GM12878 (cell line): ENCODE results near the gene IFT172.

Experiments
- BCLAF1 ChIP-seq: fragments of 450-650 bp; IDR thresholded peaks from 2 replicates; pipeline ENCODE4 v1.6.1; 2017; ENCODE audit warnings: antibody characterized with exemption, mild to moderate bottlenecking, moderate library complexity
- CHD2 ChIP-seq: IDR thresholded peaks from 2 replicates; pipeline ENCODE4 v1.6.1; 2011; ENCODE audit warnings: low read depth, low read length, improper control_type of control experiment, borderline replicate concordance
- CREB1 ChIP-seq: IDR thresholded peaks from 2 replicates; pipeline ENCODE4 v1.6.1; 2012; ENCODE audit warnings: low read depth, mild to moderate bottlenecking, inconsistent platforms
- CTCF ChIP-seq, 3 experiments: IDR thresholded peaks in 2 of 3; conservative IDR thresholded peaks in 1 of 3; 2 replicates each; pipeline ENCODE4 v1.5.1; 2011; ENCODE audit warnings: low read depth in 3 of 3, low read length in 3 of 3, mild to moderate bottlenecking in 3 of 3, control low read depth in 2 of 3, moderate library complexity in 2 of 3, inconsistent platforms in 1 of 3, mixed read lengths in 1 of 3; ENCODE audit not compliant: control insufficient read depth in 2 of 3, insufficient read depth in 1 of 3; ENCODE audit errors: extremely low read depth in 1 of 3
- PBX3 ChIP-seq: IDR thresholded peaks from 2 replicates; pipeline ENCODE4 v1.6.1; 2011; ENCODE audit warnings: mild to moderate bottlenecking, low read depth, low read length, moderate library complexity; ENCODE audit not compliant: insufficient replicate concordance
- PML ChIP-seq: IDR thresholded peaks from 2 replicates; pipeline ENCODE4 v1.6.1; 2012; ENCODE audit warnings: low read length, inconsistent platforms
- POLR2AphosphoS5 ChIP-seq: IDR thresholded peaks from 2 replicates; pipeline ENCODE4 v1.6.1; 2011; ENCODE audit warnings: mild to moderate bottlenecking, low read length, inconsistent platforms
- RAD21 ChIP-seq: IDR thresholded peaks from 2 replicates; pipeline ENCODE4 v1.6.1; 2011; ENCODE audit warnings: mild to moderate bottlenecking, low read depth, low read length, moderate library complexity; ENCODE audit not compliant: insufficient read depth
- SRF ChIP-seq, 2 experiments: IDR thresholded peaks; 2 replicates each; pipeline ENCODE4 v1.6.1; 2011; ENCODE audit warnings: low read depth in 2 of 2, low read length in 2 of 2, mild to moderate bottlenecking in 1 of 2, moderate library complexity in 1 of 2
- SUZ12 ChIP-seq: fragments of 200-600 bp; sonication (generic); IDR thresholded peaks from one replicate; pipeline ENCODE4 v1.6.1; 2018; ENCODE audit warnings: antibody characterized with exemption, mild to moderate bottlenecking; ENCODE audit not compliant: unreplicated experiment
- TCF7 ChIP-seq: IDR thresholded peaks from 2 replicates; pipeline ENCODE4 v1.6.1; 2014; ENCODE audit warnings: antibody characterized with exemption, borderline replicate concordance
- USF2 ChIP-seq: IDR thresholded peaks from 2 replicates; pipeline ENCODE4 v1.6.1; 2011; ENCODE audit warnings: low read depth, low read length, improper control_type of control experiment, borderline replicate concordance

- TF ChIP-seq CHD2 = no peak
- TF ChIP-seq PBX3 = no peak
- TF ChIP-seq RAD21 = no peak
- no peak for TF ChIP-seq BCLAF1
- no peak for TF ChIP-seq PML
- no peak for TF ChIP-seq CTCF (IDR thresholded peaks at IDR 0.05 in 2 of 3, conservative IDR thresholded peaks at IDR 0.05 in 1 of 3; ENCODE audit: control insufficient read depth in 2 of 3, extremely low read depth in 1 of 3, insufficient read depth in 1 of 3, low read depth in 3 of 3, low read length in 3 of 3)
- TF ChIP-seq SRF (IDR thresholded peaks at IDR 0.05; ENCODE audit: low read depth in 2 of 2, low read length in 2 of 2) = no peak
- no peak for TF ChIP-seq SUZ12
- no peak for TF ChIP-seq TCF7
- no peak for TF ChIP-seq POLR2AphosphoS5
- TF ChIP-seq CREB1 = no peak
- TF ChIP-seq USF2 = no peak
Observed at GRCh38 chr2:27421660-27422250, 67.8 kb downstream of the IFT172 start.
